ENCODE results near the gene NGB.
"Not testable (repeated sequence)": the region's sequence is repeated elsewhere in the genome, so short reads cannot be mapped to it uniquely, and the experiment has no call there.

The NGB gene

GRCh38 chr14:77271113-77271710, at the start of gene NGB:
Gene NGB, minus strand, starts transcription at chr14:77271206. Its CDS starts 269 bp downstream, at chr14:77270937.
- no peak for DNase-seq

- DNase-seq: peak; percentile 92 to 93
These were observed 49.4 kb upstream of the NGB start, which contains the start of gene POMT2 for GRCh38 chr14:77320238-77320935. Gene POMT2, minus strand, starts transcription at chr14:77320883. Its CDS starts 202 bp downstream, at chr14:77320681.

GRCh38 chr14:77319422-77319821, 48.4 kb upstream of the NGB start:
- no peak for DNase-seq

- DNase-seq: not testable (repeated sequence)
These were observed 47.8 kb upstream of the NGB start for GRCh38 chr14:77318756-77319155.

GRCh38 chr14:77318006-77318553, 47.1 kb upstream of the NGB start:
- no peak for DNase-seq

- no peak for DNase-seq
These were observed 45.9 kb upstream of the NGB start for GRCh38 chr14:77316872-77317301.

GRCh38 chr14:77316195-77316505, 45.1 kb upstream of the NGB start:
- no peak for DNase-seq

GRCh38 chr14:77314539-77315457, 43.8 kb upstream of the NGB start:
- DNase-seq: no peak

- DNase-seq: no peak
These were observed 43.0 kb upstream of the NGB start for GRCh38 chr14:77314043-77314442.

- no peak for DNase-seq
These were observed 42.4 kb upstream of the NGB start for GRCh38 chr14:77313371-77313770.

- no peak for DNase-seq
These were observed 40.2 kb upstream of the NGB start for GRCh38 chr14:77311217-77311616.

- DNase-seq: no peak
These were observed 39.0 kb upstream of the NGB start for GRCh38 chr14:77310026-77310425.

GRCh38 chr14:77309131-77309530, 38.1 kb upstream of the NGB start:
- DNase-seq: no peak

GRCh38 chr14:77306851-77307496, 36.0 kb upstream of the NGB start:
- DNase-seq: no peak

GRCh38 chr14:77306416-77306815, 35.4 kb upstream of the NGB start:
- no peak for DNase-seq

GRCh38 chr14:77305696-77306095, 34.7 kb upstream of the NGB start:
- DNase-seq: no peak

- peak; percentile 26 to 43 for DNase-seq
These were observed 32.6 kb upstream of the NGB start for GRCh38 chr14:77303417-77304156.

GRCh38 chr14:77302926-77303325, 31.9 kb upstream of the NGB start:
- peak; percentile 27 to 49 for DNase-seq

GRCh38 chr14:77301103-77301502, 30.1 kb upstream of the NGB start:
- DNase-seq: peak; percentile 64 to 65

- no peak for DNase-seq
These were observed 28.8 kb upstream of the NGB start for GRCh38 chr14:77299771-77300170.

- DNase-seq: no peak
These were observed 25.9 kb upstream of the NGB start for GRCh38 chr14:77296906-77297305.

- no peak for DNase-seq
These were observed 25.1 kb upstream of the NGB start for GRCh38 chr14:77296155-77296554.

Data from stimulated activated CD4-positive, alpha-beta T cell treated with anti-CD3 and anti-CD28 coated beads, Interleukin-2, amount 100 ng/mL, for 24 hours (primary cell).